Measurements from ENCODE around the gene GATD1. TPM values are rescaled to one million over a fixed set of nuclear protein-coding genes. Genes with fewer than 3 reads are reported as not detected.

The GATD1 gene
- total RNA-seq, 2 experiments from 2014 or later: 59.8 to 62.4 TPM

DNA sequence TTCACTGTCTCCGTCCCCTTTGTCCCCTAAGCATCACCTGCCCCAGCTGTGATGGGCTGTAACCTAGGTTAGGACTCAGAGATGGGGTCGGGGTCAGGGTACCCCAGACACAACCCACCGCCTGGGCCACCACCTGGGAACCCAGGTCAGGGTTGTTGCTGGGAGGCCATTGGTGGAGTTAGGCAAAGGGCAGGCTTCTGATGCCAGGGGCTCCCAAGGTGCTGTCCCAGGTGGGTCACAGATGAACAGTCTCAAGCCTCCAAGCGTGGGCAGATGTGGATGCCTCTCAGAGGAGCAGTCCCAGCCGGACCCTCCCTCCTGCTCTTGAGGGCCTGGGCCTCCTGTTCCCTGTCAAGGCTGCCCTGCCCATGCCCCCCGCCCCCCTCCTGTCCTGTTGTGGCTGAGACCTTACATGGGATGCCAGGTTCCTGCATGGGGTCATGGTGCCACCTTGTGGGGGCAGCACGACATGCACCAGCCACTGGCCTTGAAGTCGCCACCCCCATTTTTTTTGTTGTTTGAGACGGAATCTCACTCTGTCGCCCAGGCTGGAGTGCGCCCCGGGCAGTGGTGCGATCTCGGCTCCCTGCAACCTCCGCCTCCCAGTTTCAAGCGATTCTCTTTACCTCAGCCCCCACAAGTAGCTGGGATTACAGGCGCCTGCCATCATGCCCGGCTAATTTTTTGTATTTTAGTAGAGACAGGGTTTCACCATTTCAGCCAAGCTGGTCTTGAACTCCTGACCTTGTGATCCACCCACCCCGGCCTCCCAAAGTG lies 12.1 kb downstream of the GATD1 start:
- Mint-ChIP-seq H3K27me3 (no peaks in the 10 kb centered on the region), H3K27ac (no peak overlapping the region), H3K9me3 (no peaks in the 10 kb centered on the region), H3K36me3 (peaks cover 3% of the 10 kb centered on the region), H3K4me1 (no peaks in the 10 kb centered on the region), H3K4me3 (no peak overlapping the region)
- DNase-seq: peak; percentile 69
- ATAC-seq (ENCODE audit: low read depth): peak; percentile 75
- POLR2A ChIA-PET: interaction anchor here (0.7 to 1.2 kb wide), 2 partner anchors 11 to 39 kb away, joined by 3 to 4 read pairs; no protein-coding TSS in a partner anchor

- Mint-ChIP-seq H3K9me3 (no peaks in the 10 kb centered on the region), H3K4me3 (no peak overlapping the region), H3K36me3 (peaks cover 3% of the 10 kb centered on the region), H3K27me3 (no peaks in the 10 kb centered on the region), H3K4me1 (no peaks in the 10 kb centered on the region), H3K27ac (no peak overlapping the region)
- DNase-seq: no peak
- POLR2A ChIA-PET: interaction anchor here (1.2 kb wide), 1 partner anchor 38 kb away, joined by 4 read pairs; no protein-coding TSS in a partner anchor
- no peak for ATAC-seq (ENCODE audit: low read depth)
Measured at GRCh38 chr11:764322-765024, 12.8 kb downstream of the GATD1 start.

- no peak for DNase-seq
- H3K9me3 Mint-ChIP-seq: no peaks in the 10 kb centered on the region
- no peaks in the 10 kb centered on the region for H3K27me3 Mint-ChIP-seq
- no peak overlapping the region for H3K4me3 Mint-ChIP-seq
- H3K36me3 Mint-ChIP-seq: peaks cover 3% of the 10 kb centered on the region
- POLR2A ChIA-PET: interaction anchor here (0.8 kb wide), 1 partner anchor 12 kb away, joined by 3 read pairs; no protein-coding TSS in a partner anchor
- no peak overlapping the region for H3K27ac Mint-ChIP-seq
- no peak for ATAC-seq (ENCODE audit: low read depth)
- H3K4me1 Mint-ChIP-seq: no peaks in the 10 kb centered on the region
Measured at GRCh38 chr11:763549-764321, 13.6 kb downstream of the GATD1 start.

- Mint-ChIP-seq H3K27ac (no peak overlapping the region), H3K4me1 (no peaks in the 10 kb centered on the region), H3K36me3 (peaks cover 3% of the 10 kb centered on the region), H3K9me3 (no peaks in the 10 kb centered on the region), H3K27me3 (no peaks in the 10 kb centered on the region), H3K4me3 (no peak overlapping the region)
- ATAC-seq (ENCODE audit: low read depth) (no peak), DNase-seq (no peak)
- POLR2A ChIA-PET: interaction anchor here (0.8 kb wide), 1 partner anchor 13 kb away, joined by 3 read pairs; no protein-coding TSS in a partner anchor
Measured at GRCh38 chr11:763073-763463, 14.2 kb downstream of the GATD1 start.

GRCh38 chr11:762421-763072 lies 14.7 kb downstream of the GATD1 start:
- Mint-ChIP-seq H3K27ac (no peak overlapping the region), H3K27me3 (no peaks in the 10 kb centered on the region), H3K4me3 (no peak overlapping the region), H3K36me3 (peaks cover 6% of the 10 kb centered on the region), H3K9me3 (no peaks in the 10 kb centered on the region), H3K4me1 (no peaks in the 10 kb centered on the region)
- DNase-seq (no peak), ATAC-seq (ENCODE audit: low read depth) (peak; percentile 33)
- POLR2A ChIA-PET: interaction anchor here (0.8 to 1.4 kb wide), 2 partner anchors 13 kb away, joined by 3 to 5 read pairs; no protein-coding TSS in a partner anchor

- Mint-ChIP-seq H3K36me3 (peaks cover 10% of the 10 kb centered on the region), H3K9me3 (no peaks in the 10 kb centered on the region), H3K4me1 (no peaks in the 10 kb centered on the region), H3K27ac (no peak overlapping the region), H3K4me3 (no peak overlapping the region), H3K27me3 (no peaks in the 10 kb centered on the region)
- ATAC-seq (ENCODE audit: low read depth): no peak
- no peak for DNase-seq
- POLR2A ChIA-PET: interaction anchor here (1.4 kb wide), 1 partner anchor 12 kb away, joined by 5 read pairs; no protein-coding TSS in a partner anchor
Measured at GRCh38 chr11:761526-762108, 15.7 kb downstream of the GATD1 start.

DNA sequence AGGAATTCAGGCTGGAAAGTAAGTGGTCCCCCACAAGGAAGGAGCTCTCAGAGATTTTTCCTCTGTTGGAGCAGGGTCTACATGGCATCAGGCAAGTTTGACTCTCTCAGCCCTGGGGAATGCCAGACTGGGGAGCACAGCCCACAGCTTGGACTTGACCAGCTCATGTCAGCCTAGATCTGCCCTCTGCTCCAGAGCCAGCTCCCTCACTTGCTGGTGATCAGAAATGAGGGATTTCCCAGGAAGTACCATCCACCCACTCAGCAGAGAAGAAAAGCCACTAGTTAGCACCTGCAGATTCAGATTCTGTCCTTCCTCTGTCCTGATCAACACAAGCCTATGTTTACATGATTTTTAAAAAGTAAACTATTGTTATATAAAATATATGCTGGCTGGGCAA lies 17.1 kb downstream of the GATD1 start:
- POLR2A ChIA-PET: no interaction called here
- H3K27ac Mint-ChIP-seq: no peak overlapping the region
- ATAC-seq (ENCODE audit: low read depth) (no peak), DNase-seq (no peak)
- H3K9me3 Mint-ChIP-seq: no peaks in the 10 kb centered on the region
- H3K36me3 Mint-ChIP-seq: peaks cover 10% of the 10 kb centered on the region
- H3K27me3 Mint-ChIP-seq: no peaks in the 10 kb centered on the region
- H3K4me3 Mint-ChIP-seq: no peak overlapping the region
- no peaks in the 10 kb centered on the region for H3K4me1 Mint-ChIP-seq

- H3K4me1 Mint-ChIP-seq: peaks cover 16% of the 10 kb centered on the region
- peaks cover 5% of the 10 kb centered on the region for H3K36me3 Mint-ChIP-seq
- POLR2A ChIA-PET: interaction anchor here (0.7 to 1.2 kb wide), 2 partner anchors 12 to 183 kb away, joined by 4 to 5 read pairs; no protein-coding TSS in a partner anchor
- DNase-seq: no peak
- H3K9me3 Mint-ChIP-seq: no peaks in the 10 kb centered on the region
- no peak overlapping the region for H3K27ac Mint-ChIP-seq
- peak overlapping the region; percentile 54 for H3K4me3 Mint-ChIP-seq
- no peak for ATAC-seq (ENCODE audit: low read depth)
- H3K27me3 Mint-ChIP-seq: no peaks in the 10 kb centered on the region
Measured at GRCh38 chr11:749731-750130, 27.6 kb downstream of the GATD1 start.

- Mint-ChIP-seq H3K27ac (peak overlapping the region; percentile 76), H3K27me3 (no peaks in the 10 kb centered on the region), H3K36me3 (peaks cover 5% of the 10 kb centered on the region), H3K4me1 (peaks cover 16% of the 10 kb centered on the region), H3K4me3 (peak overlapping the region; percentile 87), H3K9me3 (no peaks in the 10 kb centered on the region)
- no peak for DNase-seq
- ATAC-seq (ENCODE audit: low read depth): peak; percentile 4
- POLR2A ChIA-PET: interaction anchor here (0.7 to 1.9 kb wide), 12 partner anchors 10 to 331 kb away, joined by 3 to 11 read pairs (median 3); partner anchors contain the start of genes GATD1, PHRF1 and RPLP2
Measured at GRCh38 chr11:748007-748359, 29.3 kb downstream of the GATD1 start.

DNA sequence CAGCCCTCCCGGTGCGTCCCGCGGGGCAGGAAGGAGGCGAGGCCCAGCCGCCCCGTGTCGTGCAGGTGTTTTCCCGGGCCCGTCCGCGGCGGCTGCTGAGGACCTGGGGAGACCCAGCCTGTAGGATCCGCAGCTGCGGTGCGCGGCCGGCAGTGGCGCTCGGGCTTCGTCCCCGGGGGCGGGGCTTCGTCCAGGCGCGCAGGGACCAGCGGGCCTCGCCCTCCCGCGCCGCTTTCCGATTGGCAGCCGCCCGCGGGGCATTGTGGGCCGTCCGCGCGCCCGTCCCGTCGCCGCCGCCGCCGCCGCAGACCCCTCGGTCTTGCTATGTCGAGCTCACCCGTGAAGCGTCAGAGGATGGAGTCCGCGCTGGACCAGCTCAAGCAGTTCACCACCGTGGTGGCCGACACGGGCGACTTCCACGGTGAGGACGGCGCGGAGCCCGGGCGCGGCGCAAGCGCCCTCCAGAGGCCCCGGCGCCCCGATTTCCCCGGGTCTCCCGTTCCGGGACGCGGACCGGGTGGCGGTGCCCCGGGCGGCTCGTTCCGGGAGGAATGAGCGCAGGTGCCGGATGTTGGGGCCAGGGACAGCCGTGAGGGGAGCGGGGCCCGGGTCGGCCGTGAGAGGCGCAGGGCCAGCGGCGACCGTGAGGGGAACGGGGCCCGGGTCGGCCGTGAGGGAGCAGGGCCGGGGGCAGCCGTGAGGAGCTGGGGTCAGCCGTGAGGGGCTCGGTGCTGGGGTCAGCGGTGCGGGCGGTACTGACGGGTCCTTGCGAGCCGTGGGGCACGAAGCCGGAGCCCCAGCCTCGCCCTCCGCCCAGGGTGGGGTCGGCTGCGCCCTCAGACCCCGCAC lies 29.9 kb downstream of the GATD1 start, which contains the start of gene TALDO1:
TALDO1 (plus strand) TSS at position 307 of the 849 bp plus-strand sequence; CDS start at position 325, 18 bp downstream.
- DNase-seq: peak; percentile 91
- POLR2A ChIA-PET: interaction anchor here (0.7 to 2.3 kb wide), 14 partner anchors 10 to 331 kb away, joined by 3 to 11 read pairs (median 4); partner anchors contain the start of genes GATD1 and PHRF1
- Mint-ChIP-seq H3K9me3 (no peaks in the 10 kb centered on the region), H3K27me3 (no peaks in the 10 kb centered on the region), H3K4me1 (peaks cover 16% of the 10 kb centered on the region), H3K27ac (peak within 1 kb of the TSS; percentile 85), H3K4me3 (peak within 1 kb of the TSS; percentile 92), H3K36me3 (peaks cover 2% of the 10 kb centered on the region)
- peak; percentile 85 for ATAC-seq (ENCODE audit: low read depth)

- H3K27me3 Mint-ChIP-seq: no peaks in the 10 kb centered on the region
- no peak for DNase-seq
- no peaks in the 10 kb centered on the region for H3K36me3 Mint-ChIP-seq
- H3K4me1 Mint-ChIP-seq: peaks cover 16% of the 10 kb centered on the region
- peak; percentile 53 for ATAC-seq (ENCODE audit: low read depth)
- H3K4me3 Mint-ChIP-seq: peak overlapping the region; percentile 92
- POLR2A ChIA-PET: interaction anchor here (0.9 to 2.3 kb wide), 5 partner anchors 9 to 170 kb away, joined by 3 to 6 read pairs (median 5); partner anchors contain the start of gene PHRF1
- no peaks in the 10 kb centered on the region for H3K9me3 Mint-ChIP-seq
- H3K27ac Mint-ChIP-seq: peak overlapping the region; percentile 85
Measured at GRCh38 chr11:746289-747157, 30.8 kb downstream of the GATD1 start.

All from activated naive CD8-positive, alpha-beta T cell treated with anti-CD3 and anti-CD28 coated beads, Interleukin-2, amount 10 ng/mL, durations not matched to agents 7 days and 5 days (primary cell).